WTC11 (cell line): Measurements from ENCODE around the gene CMTM4. TPM values are rescaled to one million over a fixed set of nuclear protein-coding genes. Genes with fewer than 3 reads are reported as not detected.

ENCODE experiments used
- FOXP1 ChIP-seq: sonication (generic); formaldehyde crosslinking; IDR thresholded peaks from 2 replicates; pipeline ENCODE4 v1.8.0; 2022; ENCODE audit warnings: missing genetic modification reagents, mild to moderate bottlenecking, moderate library complexity, borderline replicate concordance
- GRHL2 ChIP-seq: fragments of 250-450 bp; sonication (Bioruptor Pico); IDR thresholded peaks from 2 replicates; pipeline ENCODE4 v1.8.0; 2022; ENCODE audit warnings: mild to moderate bottlenecking, moderate library complexity; ENCODE audit not compliant: insufficient replicate concordance, severe bottlenecking
- JUN ChIP-seq: sonication (generic); formaldehyde crosslinking; IDR thresholded peaks from 2 replicates; pipeline ENCODE4 v1.8.0; 2023; ENCODE audit warnings: mild to moderate bottlenecking, missing genetic modification reagents
- MYBL2 ChIP-seq: sonication (generic); formaldehyde crosslinking; IDR thresholded peaks from 2 replicates; pipeline ENCODE4 v1.8.1; 2023; ENCODE audit warnings: mild to moderate bottlenecking, moderate library complexity, missing genetic modification reagents
- NR3C1 ChIP-seq: sonication (generic); formaldehyde crosslinking; conservative IDR thresholded peaks from 2 replicates; pipeline ENCODE4 v1.8.1; 2023; ENCODE audit warnings: low read depth, mild to moderate bottlenecking, missing genetic modification reagents
- RELA ChIP-seq: sonication (generic); formaldehyde crosslinking; IDR thresholded peaks from 2 replicates; pipeline ENCODE4 v1.8.1; 2022; ENCODE audit warnings: missing genetic modification reagents, mild to moderate bottlenecking, borderline replicate concordance
- RORB ChIP-seq: fragments of 250-450 bp; sonication (Bioruptor Pico); IDR thresholded peaks from 2 replicates; pipeline ENCODE4 v1.9.0; 2021; ENCODE audit warnings: mild to moderate bottlenecking
- SMAD4 ChIP-seq: sonication (generic); formaldehyde crosslinking; IDR thresholded peaks from 2 replicates; pipeline ENCODE4 v1.8.0; 2022; ENCODE audit warnings: mild to moderate bottlenecking, missing genetic modification reagents
- ZNF219 ChIP-seq: sonication (generic); formaldehyde crosslinking; IDR thresholded peaks from 2 replicates; pipeline ENCODE4 v1.8.0; 2023; ENCODE audit warnings: missing genetic modification reagents, mild to moderate bottlenecking, borderline replicate concordance
- ZNF317 ChIP-seq: sonication (generic); formaldehyde crosslinking; IDR thresholded peaks from 2 replicates; pipeline ENCODE4 v1.8.1; 2023; ENCODE audit warnings: low read depth, mild to moderate bottlenecking, moderate library complexity, missing genetic modification reagents, borderline replicate concordance
- ZNF416 ChIP-seq: fragments of 250-450 bp; sonication (Bioruptor Pico); IDR thresholded peaks from 2 replicates; pipeline ENCODE4 v1.9.0; 2021; ENCODE audit warnings: mild to moderate bottlenecking, inconsistent platforms
- ZNF423 ChIP-seq: fragments of 250-450 bp; sonication (Bioruptor Pico); IDR thresholded peaks from 2 replicates; pipeline ENCODE4 v2.1.2; 2022; ENCODE audit warnings: mild to moderate bottlenecking, moderate library complexity
- total RNA-seq: library from RNA; stranded (reverse); gene quantifications from 3 replicates; pipeline ENCODE4 v1.2.3, GENCODE V29; 2021
- TF ChIP-seq, protein P1 (sequence below): fragments of 250-450 bp; sonication (Bioruptor Pico); IDR thresholded peaks from 2 replicates; pipeline ENCODE4 v1.8.0; 2021; ENCODE audit warnings: mild to moderate bottlenecking
- TF ChIP-seq, protein P2 (sequence below): sonication (generic); formaldehyde crosslinking; IDR thresholded peaks from 2 replicates; pipeline ENCODE4 v1.8.0; 2023; ENCODE audit warnings: missing genetic modification reagents
- TF ChIP-seq, protein P3 (sequence below): sonication (generic); formaldehyde crosslinking; IDR thresholded peaks from 2 replicates; pipeline ENCODE4 v1.8.0; 2022; ENCODE audit warnings: missing genetic modification reagents
- TF ChIP-seq, protein P4 (sequence below): sonication (generic); formaldehyde crosslinking; IDR thresholded peaks from 2 replicates; pipeline ENCODE4 v1.8.0; 2022; ENCODE audit warnings: mild to moderate bottlenecking, missing genetic modification reagents
- TF ChIP-seq, protein P5 (sequence below): sonication (generic); formaldehyde crosslinking; IDR thresholded peaks from 2 replicates; pipeline ENCODE4 v1.8.0; 2022; ENCODE audit warnings: mild to moderate bottlenecking, missing genetic modification reagents
- TF ChIP-seq, protein P6 (sequence below): fragments of 250-450 bp; sonication (Bioruptor Pico); conservative IDR thresholded peaks from 2 replicates; pipeline ENCODE4 v1.9.0; 2021; ENCODE audit warnings: mild to moderate bottlenecking
- TF ChIP-seq, protein P7 (sequence below): fragments of 250-450 bp; sonication (Bioruptor Pico); IDR thresholded peaks from 2 replicates; pipeline ENCODE4 v2.1.2; 2022; ENCODE audit warnings: mild to moderate bottlenecking, moderate library complexity
- TF ChIP-seq, protein P8 (sequence below): sonication (generic); formaldehyde crosslinking; IDR thresholded peaks from 2 replicates; pipeline ENCODE4 v1.8.1; 2022; ENCODE audit warnings: mild to moderate bottlenecking, moderate library complexity, missing genetic modification reagents

CMTM4 gene
- total RNA-seq, 1 experiment from 2014 or later, result 56.2 TPM

DNA sequence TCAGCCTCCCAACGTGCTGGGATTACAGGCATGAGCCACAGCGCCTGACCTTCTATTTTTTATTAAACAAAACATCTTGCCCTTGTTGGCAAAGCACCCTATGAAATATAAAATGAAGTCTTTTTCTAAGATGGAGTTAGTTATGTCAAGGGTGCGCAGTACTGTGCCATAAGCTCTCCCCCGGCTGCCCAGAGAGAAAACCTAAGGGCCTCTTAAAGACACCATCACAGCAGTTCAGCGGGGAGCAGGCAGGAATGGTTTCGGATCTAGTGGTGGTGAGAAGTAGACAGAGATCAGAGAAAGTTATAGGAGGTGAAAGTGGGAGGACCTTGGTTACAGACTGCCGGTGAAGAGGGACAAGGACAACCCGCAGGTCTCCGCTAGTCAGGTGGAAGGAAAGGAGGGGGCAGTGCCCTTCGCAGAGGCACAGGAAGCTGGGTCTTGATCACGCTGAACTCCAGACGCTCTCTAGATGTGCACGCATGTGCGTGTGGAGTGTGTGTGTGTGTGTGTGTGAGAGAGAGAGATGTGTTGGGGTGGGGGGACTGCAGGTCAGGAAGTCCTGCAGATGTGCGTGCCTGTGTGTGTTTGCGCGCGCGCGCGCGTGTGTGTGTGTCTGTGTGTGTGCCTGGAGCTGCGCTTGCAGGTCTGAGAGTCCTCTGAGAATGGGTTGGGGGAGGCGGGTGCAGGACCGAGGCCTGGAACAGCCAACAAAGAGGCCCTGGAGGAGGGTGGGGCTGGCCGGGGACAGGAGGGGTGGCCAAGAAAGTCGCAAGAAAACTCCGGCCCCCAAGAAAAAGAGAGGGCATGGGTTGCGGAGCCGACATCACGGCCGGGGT lies 92.8 kb downstream of the CMTM4 start (continued):
- TF ChIP-seq NR3C1 (CRISPR knock-in tag) (no peak), RELA (no peak), ZNF416 (CRISPR knock-in tag) (no peak), ZNF423 (CRISPR knock-in tag) (no peak), ZNF219 (CRISPR knock-in tag) (no peak), RORB (CRISPR knock-in tag) (no peak), ZNF317 (no peak), GRHL2 (CRISPR knock-in tag) (no peak), FOXP1 (peak; percentile 58; the same call in 1 of the 2 replicates), MYBL2 (CRISPR knock-in tag) (no peak), JUN (no peak), SMAD4 (CRISPR knock-in tag) (no peak)
- TF ChIP-seq, protein P1, sequence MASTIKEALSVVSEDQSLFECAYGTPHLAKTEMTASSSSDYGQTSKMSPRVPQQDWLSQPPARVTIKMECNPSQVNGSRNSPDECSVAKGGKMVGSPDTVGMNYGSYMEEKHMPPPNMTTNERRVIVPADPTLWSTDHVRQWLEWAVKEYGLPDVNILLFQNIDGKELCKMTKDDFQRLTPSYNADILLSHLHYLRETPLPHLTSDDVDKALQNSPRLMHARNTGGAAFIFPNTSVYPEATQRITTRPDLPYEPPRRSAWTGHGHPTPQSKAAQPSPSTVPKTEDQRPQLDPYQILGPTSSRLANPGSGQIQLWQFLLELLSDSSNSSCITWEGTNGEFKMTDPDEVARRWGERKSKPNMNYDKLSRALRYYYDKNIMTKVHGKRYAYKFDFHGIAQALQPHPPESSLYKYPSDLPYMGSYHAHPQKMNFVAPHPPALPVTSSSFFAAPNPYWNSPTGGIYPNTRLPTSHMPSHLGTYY (CRISPR knock-in tag), result no peak
- TF ChIP-seq, protein P2, sequence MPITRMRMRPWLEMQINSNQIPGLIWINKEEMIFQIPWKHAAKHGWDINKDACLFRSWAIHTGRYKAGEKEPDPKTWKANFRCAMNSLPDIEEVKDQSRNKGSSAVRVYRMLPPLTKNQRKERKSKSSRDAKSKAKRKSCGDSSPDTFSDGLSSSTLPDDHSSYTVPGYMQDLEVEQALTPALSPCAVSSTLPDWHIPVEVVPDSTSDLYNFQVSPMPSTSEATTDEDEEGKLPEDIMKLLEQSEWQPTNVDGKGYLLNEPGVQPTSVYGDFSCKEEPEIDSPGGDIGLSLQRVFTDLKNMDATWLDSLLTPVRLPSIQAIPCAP (CRISPR knock-in tag), result no peak
- TF ChIP-seq, protein P3, sequence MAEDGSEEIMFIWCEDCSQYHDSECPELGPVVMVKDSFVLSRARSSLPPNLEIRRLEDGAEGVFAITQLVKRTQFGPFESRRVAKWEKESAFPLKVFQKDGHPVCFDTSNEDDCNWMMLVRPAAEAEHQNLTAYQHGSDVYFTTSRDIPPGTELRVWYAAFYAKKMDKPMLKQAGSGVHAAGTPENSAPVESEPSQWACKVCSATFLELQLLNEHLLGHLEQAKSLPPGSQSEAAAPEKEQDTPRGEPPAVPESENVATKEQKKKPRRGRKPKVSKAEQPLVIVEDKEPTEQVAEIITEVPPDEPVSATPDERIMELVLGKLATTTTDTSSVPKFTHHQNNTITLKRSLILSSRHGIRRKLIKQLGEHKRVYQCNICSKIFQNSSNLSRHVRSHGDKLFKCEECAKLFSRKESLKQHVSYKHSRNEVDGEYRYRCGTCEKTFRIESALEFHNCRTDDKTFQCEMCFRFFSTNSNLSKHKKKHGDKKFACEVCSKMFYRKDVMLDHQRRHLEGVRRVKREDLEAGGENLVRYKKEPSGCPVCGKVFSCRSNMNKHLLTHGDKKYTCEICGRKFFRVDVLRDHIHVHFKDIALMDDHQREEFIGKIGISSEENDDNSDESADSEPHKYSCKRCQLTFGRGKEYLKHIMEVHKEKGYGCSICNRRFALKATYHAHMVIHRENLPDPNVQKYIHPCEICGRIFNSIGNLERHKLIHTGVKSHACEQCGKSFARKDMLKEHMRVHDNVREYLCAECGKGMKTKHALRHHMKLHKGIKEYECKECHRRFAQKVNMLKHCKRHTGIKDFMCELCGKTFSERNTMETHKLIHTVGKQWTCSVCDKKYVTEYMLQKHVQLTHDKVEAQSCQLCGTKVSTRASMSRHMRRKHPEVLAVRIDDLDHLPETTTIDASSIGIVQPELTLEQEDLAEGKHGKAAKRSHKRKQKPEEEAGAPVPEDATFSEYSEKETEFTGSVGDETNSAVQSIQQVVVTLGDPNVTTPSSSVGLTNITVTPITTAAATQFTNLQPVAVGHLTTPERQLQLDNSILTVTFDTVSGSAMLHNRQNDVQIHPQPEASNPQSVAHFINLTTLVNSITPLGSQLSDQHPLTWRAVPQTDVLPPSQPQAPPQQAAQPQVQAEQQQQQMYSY, result peak; percentile 31; the same call in 1 of the 2 replicates
- TF ChIP-seq, protein P4, sequence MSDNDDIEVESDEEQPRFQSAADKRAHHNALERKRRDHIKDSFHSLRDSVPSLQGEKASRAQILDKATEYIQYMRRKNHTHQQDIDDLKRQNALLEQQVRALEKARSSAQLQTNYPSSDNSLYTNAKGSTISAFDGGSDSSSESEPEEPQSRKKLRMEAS (CRISPR knock-in tag), result peak; percentile 41; the same call in 1 of the 2 replicates
- TF ChIP-seq, protein P5, sequence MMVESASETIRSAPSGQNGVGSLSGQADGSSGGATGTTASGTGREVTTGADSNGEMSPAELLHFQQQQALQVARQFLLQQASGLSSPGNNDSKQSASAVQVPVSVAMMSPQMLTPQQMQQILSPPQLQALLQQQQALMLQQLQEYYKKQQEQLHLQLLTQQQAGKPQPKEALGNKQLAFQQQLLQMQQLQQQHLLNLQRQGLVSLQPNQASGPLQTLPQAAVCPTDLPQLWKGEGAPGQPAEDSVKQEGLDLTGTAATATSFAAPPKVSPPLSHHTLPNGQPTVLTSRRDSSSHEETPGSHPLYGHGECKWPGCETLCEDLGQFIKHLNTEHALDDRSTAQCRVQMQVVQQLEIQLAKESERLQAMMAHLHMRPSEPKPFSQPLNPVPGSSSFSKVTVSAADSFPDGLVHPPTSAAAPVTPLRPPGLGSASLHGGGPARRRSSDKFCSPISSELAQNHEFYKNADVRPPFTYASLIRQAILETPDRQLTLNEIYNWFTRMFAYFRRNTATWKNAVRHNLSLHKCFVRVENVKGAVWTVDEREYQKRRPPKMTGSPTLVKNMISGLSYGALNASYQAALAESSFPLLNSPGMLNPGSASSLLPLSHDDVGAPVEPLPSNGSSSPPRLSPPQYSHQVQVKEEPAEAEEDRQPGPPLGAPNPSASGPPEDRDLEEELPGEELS (CRISPR knock-in tag), result no peak
- TF ChIP-seq, protein P6, sequence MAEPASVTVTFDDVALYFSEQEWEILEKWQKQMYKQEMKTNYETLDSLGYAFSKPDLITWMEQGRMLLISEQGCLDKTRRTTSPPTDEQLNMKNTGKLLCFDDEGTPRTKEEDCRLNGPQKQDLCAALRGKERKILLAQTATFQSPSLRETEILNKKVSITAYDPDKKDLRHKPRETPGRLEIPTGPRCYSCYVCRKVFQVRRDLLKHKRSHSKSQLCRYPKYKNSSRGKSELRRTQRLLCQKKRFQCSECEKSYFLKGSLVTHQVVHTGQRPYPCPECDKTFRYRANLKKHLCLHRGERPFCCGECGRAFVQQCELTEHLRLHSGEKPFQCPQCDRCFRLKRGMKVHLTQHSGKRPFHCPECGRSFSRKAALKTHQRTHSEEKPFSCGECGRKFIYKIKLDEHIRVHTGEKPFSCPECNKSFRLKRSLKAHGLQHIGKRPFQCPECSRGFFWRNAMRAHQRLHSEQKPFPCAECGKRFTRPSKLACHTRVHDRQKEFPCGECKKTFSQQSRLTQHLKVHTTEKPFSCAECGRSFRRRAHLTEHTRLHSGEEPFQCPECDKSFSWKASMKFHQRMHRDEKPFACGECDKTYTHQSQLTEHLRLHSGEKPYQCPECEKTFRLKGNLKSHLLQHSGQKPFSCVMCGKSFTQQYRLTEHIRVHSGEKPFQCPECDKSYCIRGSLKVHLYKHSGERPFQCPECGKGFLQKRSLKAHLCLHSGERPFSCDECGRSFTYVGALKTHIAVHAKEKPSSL (CRISPR knock-in tag), result no peak
- TF ChIP-seq, protein P7, sequence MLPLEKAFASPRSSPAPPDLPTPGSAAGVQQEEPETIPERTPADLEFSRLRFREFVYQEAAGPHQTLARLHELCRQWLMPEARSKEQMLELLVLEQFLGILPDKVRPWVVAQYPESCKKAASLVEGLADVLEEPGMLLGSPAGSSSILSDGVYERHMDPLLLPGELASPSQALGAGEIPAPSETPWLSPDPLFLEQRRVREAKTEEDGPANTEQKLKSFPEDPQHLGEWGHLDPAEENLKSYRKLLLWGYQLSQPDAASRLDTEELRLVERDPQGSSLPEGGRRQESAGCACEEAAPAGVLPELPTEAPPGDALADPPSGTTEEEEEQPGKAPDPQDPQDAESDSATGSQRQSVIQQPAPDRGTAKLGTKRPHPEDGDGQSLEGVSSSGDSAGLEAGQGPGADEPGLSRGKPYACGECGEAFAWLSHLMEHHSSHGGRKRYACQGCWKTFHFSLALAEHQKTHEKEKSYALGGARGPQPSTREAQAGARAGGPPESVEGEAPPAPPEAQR (CRISPR knock-in tag), result no peak
- TF ChIP-seq, protein P8, sequence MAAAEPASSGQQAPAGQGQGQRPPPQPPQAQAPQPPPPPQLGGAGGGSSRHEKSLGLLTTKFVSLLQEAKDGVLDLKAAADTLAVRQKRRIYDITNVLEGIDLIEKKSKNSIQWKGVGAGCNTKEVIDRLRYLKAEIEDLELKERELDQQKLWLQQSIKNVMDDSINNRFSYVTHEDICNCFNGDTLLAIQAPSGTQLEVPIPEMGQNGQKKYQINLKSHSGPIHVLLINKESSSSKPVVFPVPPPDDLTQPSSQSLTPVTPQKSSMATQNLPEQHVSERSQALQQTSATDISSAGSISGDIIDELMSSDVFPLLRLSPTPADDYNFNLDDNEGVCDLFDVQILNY, result no peak
